OCI-LY7 (cell line): ENCODE data around the gene DGKQ. TPM values are rescaled to one million over a fixed set of nuclear protein-coding genes. Genes with fewer than 3 reads are reported as not detected.

ENCODE experiments used
- BruUV-seq: library from RNA; stranded (reverse); fragments of 400-500 nt; replicated peaks from 2 replicates; lab custom pipeline; 2021; lab: Mats Ljungman, UMichigan
- CTCF ChIA-PET: fragments of 300-600 bp; sonication (Branson Sonifier 250); formaldehyde crosslinking; loops from one replicate; lab custom pipeline; 2022; ENCODE audit warnings: antibody characterized with exemption; ENCODE audit not compliant: unreplicated experiment; lab: Charles Lee
- POLR2A ChIA-PET: fragments of 300-600 bp; sonication (Branson Sonifier 250); formaldehyde crosslinking; loops from one replicate; lab custom pipeline; 2022; ENCODE audit warnings: antibody characterized with exemption; lab: Charles Lee
- DNase-seq: peaks from one replicate; pipeline ENCODE4 v3.0.0-alpha.2; 2015; ENCODE audit warnings: low spot score
- H2AFZ ChIP-seq: fragments of 200-600 bp; sonication (generic), shearing (Covaris generic); 2 replicates; pipeline ENCODE4 v1.6.1; 2014; ENCODE audit warnings: mild to moderate bottlenecking, antibody characterized with exemption, low read length, moderate library complexity
- H3K27ac ChIP-seq: fragments of 200-600 bp; sonication (generic); 2 replicates; pipeline ENCODE4 v1.5.1; 2014; ENCODE audit warnings: mixed run types, low read depth, mild to moderate bottlenecking, moderate library complexity, low read length, inconsistent platforms; ENCODE audit not compliant: poor library complexity, severe bottlenecking
- H3K36me3 ChIP-seq: fragments of 200-600 bp; sonication (generic); 2 replicates; pipeline ENCODE4 v1.6.1; 2014; ENCODE audit warnings: mild to moderate bottlenecking, antibody characterized with exemption, low read length, moderate library complexity, mixed read lengths; ENCODE audit not compliant: insufficient read depth
- H3K4me1 ChIP-seq: fragments of 200-600 bp; sonication (generic); 2 replicates; pipeline ENCODE4 v1.5.1; 2014; ENCODE audit warnings: mild to moderate bottlenecking, low read length; ENCODE audit not compliant: insufficient read depth, poor library complexity, severe bottlenecking
- H3K4me2 ChIP-seq: fragments of 200-600 bp; sonication (generic); 2 replicates; pipeline ENCODE4 v1.6.1; 2014; ENCODE audit warnings: mild to moderate bottlenecking, low read length
- H3K4me3 ChIP-seq: fragments of 200-600 bp; sonication (generic); 2 replicates; pipeline ENCODE4 v1.5.1; 2014; ENCODE audit warnings: mild to moderate bottlenecking, low read depth, low read length; ENCODE audit not compliant: poor library complexity, severe bottlenecking
- H3K79me2 ChIP-seq: fragments of 200-600 bp; sonication (generic); 2 replicates; pipeline ENCODE4 v1.6.1; 2016; ENCODE audit warnings: low read depth, mild to moderate bottlenecking, low read length, moderate library complexity, mixed read lengths; ENCODE audit not compliant: insufficient read depth
- H3K9me2 ChIP-seq: fragments of 200-600 bp; sonication (generic); 2 replicates; pipeline ENCODE4 v1.6.1; 2016; ENCODE audit warnings: mild to moderate bottlenecking, low read length, mixed read lengths; ENCODE audit not compliant: insufficient read depth
- H3K9me3 ChIP-seq: fragments of 200-600 bp; sonication (generic); 2 replicates; pipeline ENCODE4 v1.6.1; 2014; ENCODE audit warnings: mild to moderate bottlenecking, mixed run types, low read length, mixed read lengths
- H4K20me1 ChIP-seq: fragments of 200-600 bp; sonication (generic); 2 replicates; pipeline ENCODE4 v1.6.1; 2014; ENCODE audit warnings: mild to moderate bottlenecking, antibody characterized with exemption, low read length, moderate library complexity, mixed read lengths; ENCODE audit not compliant: insufficient read depth
- CTCF ChIP-seq: fragments of 200-600 bp; sonication (generic); conservative IDR thresholded peaks from 2 replicates; pipeline ENCODE4 v1.5.1; 2014; ENCODE audit warnings: mild to moderate bottlenecking, antibody characterized with exemption, low read length, moderate library complexity, mixed read lengths
- EZH2phosphoT487 ChIP-seq: fragments of 200-600 bp; sonication (generic); IDR thresholded peaks from 2 replicates; pipeline ENCODE4 v1.6.1; 2018; ENCODE audit warnings: low read depth, borderline replicate concordance, mild to moderate bottlenecking, mixed run types, antibody characterized with exemption, low read length, moderate library complexity, mixed read lengths
- intact Hi-C: fragments of 100-400 bp; cut with micrococcal nuclease; formaldehyde crosslinking; loops from one replicate; pipeline ENCODE4 v1.10.0; 2022; ENCODE audit not compliant: unreplicated experiment
- total RNA-seq, 2 experiments: library from RNA; depleted of rRNA in 1 of 2; stranded (reverse); fragments of >200 nt in 1 of 2; shearing (Covaris generic) in 1 of 2; gene quantifications; 2 replicates each; pipeline ENCODE4 v1.2.3, GENCODE V29; 2014 to 2022

Gene DGKQ
- total RNA-seq, 2 experiments from 2014 or later: 11.3 to 15.2 TPM

- no peaks in the 10 kb centered on the region for H3K4me1 ChIP-seq
- no peaks in the 10 kb centered on the region for H3K9me2 ChIP-seq
- no peak for DNase-seq
- no peaks in the 10 kb centered on the region for H3K79me2 ChIP-seq
- no peak overlapping the region for H3K4me3 ChIP-seq
- H4K20me1 ChIP-seq: no peaks in the 10 kb centered on the region
- no peaks in the 10 kb centered on the region for H3K9me3 ChIP-seq
- no TSS peak for BruUV-seq
- intact Hi-C loops: no loop called here
- ChIA-PET CTCF (no interaction called here), POLR2A (no interaction called here)
- H3K36me3 ChIP-seq: no peaks in the 10 kb centered on the region
- no peak overlapping the region for H3K4me2 ChIP-seq
- TF ChIP-seq EZH2phosphoT487: no peak
- no peak for TF ChIP-seq CTCF
- no peak overlapping the region for H2AFZ ChIP-seq
- H3K27ac ChIP-seq: no peak overlapping the region
Observed at GRCh38 chr4:952881-953573, 20.3 kb downstream of the DGKQ start.

- no peak overlapping the region for H3K4me3 ChIP-seq
- no peaks in the 10 kb centered on the region for H3K9me2 ChIP-seq
- H3K9me3 ChIP-seq: no peaks in the 10 kb centered on the region
- ChIA-PET CTCF (no interaction called here), POLR2A (no interaction called here)
- no peaks in the 10 kb centered on the region for H3K79me2 ChIP-seq
- no peaks in the 10 kb centered on the region for H4K20me1 ChIP-seq
- TF ChIP-seq EZH2phosphoT487 (no peak), CTCF (no peak)
- H3K4me1 ChIP-seq: no peaks in the 10 kb centered on the region
- H2AFZ ChIP-seq: no peak overlapping the region
- H3K36me3 ChIP-seq: no peaks in the 10 kb centered on the region
- no peak for DNase-seq
- BruUV-seq: no TSS peak
- no peak overlapping the region for H3K4me2 ChIP-seq
- intact Hi-C loops: no loop called here
- H3K27ac ChIP-seq: no peak overlapping the region
Observed at GRCh38 chr4:951594-952468, 21.5 kb downstream of the DGKQ start.
